Measurements from ENCODE around the gene TSPAN9.

The TSPAN9 gene

GRCh38 chr12:3107071-3107583 lies 29.9 kb downstream of the TSPAN9 start:
- H3K27ac Mint-ChIP-seq: no peak overlapping the region
- ATAC-seq (replicated peaks) (no peak), DNase-seq (no peak)
- H3K4me3 Mint-ChIP-seq: no peak overlapping the region
- H3K27me3 Mint-ChIP-seq: peaks cover 11 to 24% of the 10 kb centered on the region in 2 donors
- no peaks in the 10 kb centered on the region for H3K4me1 Mint-ChIP-seq
- H3K9me3 Mint-ChIP-seq: no peaks in the 10 kb centered on the region
- no peaks in the 10 kb centered on the region for H3K36me3 Mint-ChIP-seq

GRCh38 chr12:3107954-3108353 lies 30.8 kb downstream of the TSPAN9 start:
- peaks cover 16 to 23% of the 10 kb centered on the region in 2 donors for H3K27me3 Mint-ChIP-seq
- no peak for ATAC-seq (replicated peaks)
- no peak for DNase-seq
- H3K4me1 Mint-ChIP-seq: no peaks in the 10 kb centered on the region
- no peak overlapping the region for H3K4me3 Mint-ChIP-seq
- H3K27ac Mint-ChIP-seq: no peak overlapping the region
- H3K9me3 Mint-ChIP-seq: no peaks in the 10 kb centered on the region
- no peaks in the 10 kb centered on the region for H3K36me3 Mint-ChIP-seq

GRCh38 chr12:3110578-3110977 lies 33.4 kb downstream of the TSPAN9 start:
- no peak for ATAC-seq (replicated peaks)
- Mint-ChIP-seq H3K27ac (no peak overlapping the region), H3K9me3 (no peaks in the 10 kb centered on the region), H3K4me1 (no peaks in the 10 kb centered on the region), H3K27me3 (peaks cover 17 to 21% of the 10 kb centered on the region in 2 donors), H3K36me3 (no peaks in the 10 kb centered on the region), H3K4me3 (no peak overlapping the region)
- DNase-seq: no peak

GRCh38 chr12:3113671-3114325 lies 36.6 kb downstream of the TSPAN9 start:
- H3K36me3 Mint-ChIP-seq: no peaks in the 10 kb centered on the region
- no peak for ATAC-seq (replicated peaks)
- H3K9me3 Mint-ChIP-seq: no peaks in the 10 kb centered on the region
- no peak for DNase-seq
- H3K27me3 Mint-ChIP-seq: peaks cover 28 to 41% of the 10 kb centered on the region in 2 donors
- no peak overlapping the region for H3K27ac Mint-ChIP-seq
- no peaks in the 10 kb centered on the region for H3K4me1 Mint-ChIP-seq
- H3K4me3 Mint-ChIP-seq: no peak overlapping the region

DNA sequence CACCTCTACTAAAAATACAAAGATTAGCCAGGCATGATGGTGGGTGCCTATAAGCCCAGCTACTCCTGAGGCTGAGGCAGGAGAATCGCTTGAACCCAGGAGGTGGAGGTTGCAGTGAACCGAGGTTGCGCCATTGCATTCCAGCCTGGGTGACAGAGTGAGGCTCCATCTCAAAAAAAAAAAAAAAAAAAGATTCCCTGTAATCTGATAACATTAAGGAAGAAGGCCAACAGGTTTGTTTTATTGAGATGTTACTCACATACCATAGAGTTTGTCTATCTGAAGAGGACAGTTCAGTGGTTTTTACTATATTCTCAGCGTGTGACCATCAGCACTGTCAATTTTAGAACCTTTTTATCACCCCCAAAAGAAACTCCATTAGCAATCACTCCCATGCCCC lies 37.5 kb downstream of the TSPAN9 start:
- H3K27ac Mint-ChIP-seq: no peak overlapping the region
- peaks cover 35 to 50% of the 10 kb centered on the region in 2 donors for H3K27me3 Mint-ChIP-seq
- H3K4me1 Mint-ChIP-seq: no peaks in the 10 kb centered on the region
- no peaks in the 10 kb centered on the region for H3K9me3 Mint-ChIP-seq
- no peaks in the 10 kb centered on the region for H3K36me3 Mint-ChIP-seq
- no peak for ATAC-seq (replicated peaks)
- no peak overlapping the region for H3K4me3 Mint-ChIP-seq
- no peak for DNase-seq

DNA sequence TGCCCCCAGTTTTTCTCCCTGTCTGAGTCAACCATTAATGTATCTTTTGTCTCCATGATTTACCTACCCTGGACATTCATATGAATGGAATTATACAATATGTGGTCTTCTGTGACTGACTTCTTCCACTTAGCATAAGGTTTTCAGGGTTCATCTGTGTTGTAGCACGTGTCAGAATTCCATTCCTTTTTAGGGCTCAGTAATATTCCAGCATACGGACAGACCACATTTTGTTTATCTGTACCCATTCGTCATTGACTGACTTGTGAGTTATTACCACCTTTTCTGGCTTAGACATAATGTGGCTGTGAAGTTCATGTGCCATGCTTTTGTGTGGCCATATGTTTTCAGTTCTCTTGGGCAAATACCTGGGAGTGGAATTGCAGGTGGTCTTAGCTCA lies 37.9 kb downstream of the TSPAN9 start:
- no peak overlapping the region for H3K27ac Mint-ChIP-seq
- ATAC-seq (replicated peaks) (no peak), DNase-seq (no peak)
- H3K9me3 Mint-ChIP-seq: no peaks in the 10 kb centered on the region
- H3K4me3 Mint-ChIP-seq: no peak overlapping the region
- H3K27me3 Mint-ChIP-seq: peaks cover 39 to 54% of the 10 kb centered on the region in 2 donors
- no peaks in the 10 kb centered on the region for H3K36me3 Mint-ChIP-seq
- no peaks in the 10 kb centered on the region for H3K4me1 Mint-ChIP-seq

GRCh38 chr12:3116106-3116844 lies 39.1 kb downstream of the TSPAN9 start:
- ATAC-seq (replicated peaks) (no peak), DNase-seq (no peak)
- Mint-ChIP-seq H3K9me3 (no peaks in the 10 kb centered on the region), H3K4me3 (no peak overlapping the region), H3K36me3 (no peaks in the 10 kb centered on the region), H3K27me3 (peaks cover 47 to 60% of the 10 kb centered on the region in 2 donors), H3K4me1 (peaks cover 0 to 2% of the 10 kb centered on the region in 2 donors), H3K27ac (no peak overlapping the region)

GRCh38 chr12:3117144-3117581 lies 40.0 kb downstream of the TSPAN9 start:
- no peaks in the 10 kb centered on the region for H3K9me3 Mint-ChIP-seq
- peaks cover 0 to 2% of the 10 kb centered on the region in 2 donors for H3K4me1 Mint-ChIP-seq
- ATAC-seq (replicated peaks) (no peak), DNase-seq (no peak)
- no peaks in the 10 kb centered on the region for H3K36me3 Mint-ChIP-seq
- H3K27me3 Mint-ChIP-seq: peaks cover 47 to 60% of the 10 kb centered on the region in 2 donors
- no peak overlapping the region for H3K4me3 Mint-ChIP-seq
- no peak overlapping the region for H3K27ac Mint-ChIP-seq

DNA sequence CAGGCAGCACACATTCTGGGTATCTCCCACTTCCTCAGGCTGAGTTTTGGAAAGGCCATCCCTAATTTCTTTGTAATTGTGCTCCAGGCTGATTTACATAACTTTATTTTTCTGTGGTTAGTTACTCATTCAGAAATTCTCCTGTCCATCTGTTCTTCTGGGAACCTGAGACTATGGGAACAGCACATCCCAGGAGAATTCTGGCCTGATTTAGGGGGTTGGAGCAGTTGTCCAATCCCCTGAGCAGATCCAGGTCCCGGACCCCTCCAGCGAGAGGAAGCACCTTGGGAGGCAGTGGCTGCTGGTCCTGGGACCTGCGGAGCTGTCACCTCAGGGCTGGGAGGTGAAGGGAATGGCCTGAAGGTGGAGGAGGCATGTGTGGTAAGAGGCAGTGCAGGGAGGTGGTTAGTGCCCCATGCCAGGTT lies 40.4 kb downstream of the TSPAN9 start:
- peaks cover 48 to 60% of the 10 kb centered on the region in 2 donors for H3K27me3 Mint-ChIP-seq
- no peak overlapping the region for H3K4me3 Mint-ChIP-seq
- no peaks in the 10 kb centered on the region for H3K9me3 Mint-ChIP-seq
- H3K27ac Mint-ChIP-seq: no peak overlapping the region
- H3K36me3 Mint-ChIP-seq: no peaks in the 10 kb centered on the region
- H3K4me1 Mint-ChIP-seq: peaks cover 0 to 2% of the 10 kb centered on the region in 2 donors
- no peak for DNase-seq
- ATAC-seq (replicated peaks): no peak

DNA sequence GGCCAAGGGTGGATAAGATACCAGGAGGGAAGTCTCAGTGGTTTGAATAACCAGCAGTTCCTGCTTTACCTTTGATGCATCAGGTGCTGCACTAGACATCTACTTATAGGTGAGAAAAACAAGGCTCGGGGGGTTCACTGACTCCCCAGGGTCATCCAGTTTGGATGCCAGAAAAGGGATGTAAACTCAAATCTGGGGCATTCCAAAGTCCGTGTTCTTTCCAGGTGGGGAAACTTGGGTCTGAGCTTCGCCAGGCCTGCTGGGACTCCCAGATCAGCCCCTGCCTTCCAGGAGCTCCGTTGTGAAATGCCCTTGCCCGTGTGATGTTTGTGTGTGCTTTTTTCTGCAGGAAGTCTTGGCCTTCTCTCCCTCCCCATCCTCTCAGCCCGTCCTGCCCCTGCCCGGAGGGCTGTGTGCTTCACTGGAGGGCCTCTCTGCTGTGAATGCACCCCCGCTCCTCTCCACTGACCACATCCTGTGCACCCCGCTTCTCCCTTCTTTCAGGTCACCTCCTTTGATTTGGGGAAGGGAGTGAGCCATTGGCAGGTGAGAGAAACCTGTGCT lies 42.1 kb downstream of the TSPAN9 start:
- no peak for DNase-seq
- Mint-ChIP-seq H3K27ac (no peak overlapping the region), H3K36me3 (no peaks in the 10 kb centered on the region), H3K4me3 (no peak overlapping the region), H3K9me3 (no peaks in the 10 kb centered on the region), H3K27me3 (peaks cover 56 to 58% of the 10 kb centered on the region in 2 donors), H3K4me1 (peaks cover 0 to 2% of the 10 kb centered on the region in 2 donors)
- ATAC-seq (replicated peaks): no peak

DNA sequence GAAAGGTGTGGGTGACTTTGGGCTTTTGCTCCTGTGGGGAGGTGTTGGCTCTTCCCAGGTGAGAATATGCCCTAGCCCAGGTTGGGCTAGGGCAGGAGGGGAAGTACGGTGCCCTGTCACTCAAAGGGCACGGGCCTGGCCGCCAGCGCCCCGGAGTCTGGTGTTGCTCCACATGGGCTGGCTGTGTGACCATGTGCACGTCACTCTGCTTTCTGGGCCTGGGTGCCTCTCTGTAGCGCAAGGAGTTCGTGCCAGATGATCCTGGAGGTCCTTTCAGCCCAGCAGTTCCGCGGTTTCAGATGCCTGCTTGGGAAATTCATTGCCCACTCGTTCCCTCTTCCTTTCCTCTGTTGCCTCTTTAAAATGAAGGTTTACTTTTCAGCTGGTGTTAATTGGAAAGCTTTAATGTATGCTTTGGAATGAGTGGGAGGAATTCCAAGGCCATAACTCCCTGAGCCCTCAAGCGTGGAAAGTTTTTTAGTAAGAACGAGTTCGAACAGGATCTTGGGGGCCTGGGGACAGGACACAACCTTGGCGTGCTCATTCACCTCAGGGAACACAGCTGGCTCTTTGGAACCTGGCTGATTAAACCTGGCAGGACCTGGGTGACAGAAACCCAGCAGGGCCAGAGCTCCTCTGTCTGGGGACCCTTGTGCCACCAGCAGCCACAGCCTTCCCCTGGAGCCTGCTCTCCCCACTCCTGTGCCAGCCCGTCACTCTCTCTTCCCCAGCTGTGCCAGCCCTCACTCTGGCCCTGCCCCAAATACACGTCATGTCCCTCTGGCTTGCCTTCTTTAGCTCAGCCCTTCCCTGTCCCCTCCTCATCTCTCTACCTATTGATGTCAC lies 42.8 kb downstream of the TSPAN9 start:
- peaks cover 53 to 56% of the 10 kb centered on the region in 2 donors for H3K27me3 Mint-ChIP-seq

DNA sequence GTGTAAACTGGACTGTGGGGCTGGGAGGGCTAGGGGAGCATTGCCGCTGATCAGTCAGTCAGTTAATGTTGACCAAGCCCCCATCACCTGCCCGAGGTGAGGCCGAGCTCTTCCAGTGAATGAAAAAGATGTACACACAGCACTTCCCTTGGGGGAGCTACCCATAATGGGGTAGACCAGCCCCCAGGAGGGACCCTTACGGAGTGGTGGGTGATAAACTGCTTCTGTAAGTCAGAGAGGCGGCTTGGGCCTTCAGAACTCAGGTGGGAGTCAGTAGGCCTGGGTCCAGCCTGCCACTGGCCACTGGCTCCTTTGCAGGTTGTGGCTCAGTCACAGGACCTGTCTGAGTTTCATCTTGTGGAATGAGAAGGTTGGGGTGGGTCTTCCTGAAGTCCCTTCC lies 43.5 kb downstream of the TSPAN9 start:
- peaks cover 51 to 57% of the 10 kb centered on the region in 2 donors for H3K27me3 Mint-ChIP-seq
- H3K27ac Mint-ChIP-seq: no peak overlapping the region
- H3K4me1 Mint-ChIP-seq: peaks cover 0 to 2% of the 10 kb centered on the region in 2 donors

More for the DNA sequence above, 42.8 kb downstream of the TSPAN9 start:
- no peak overlapping the region for H3K4me3 Mint-ChIP-seq
- no peaks in the 10 kb centered on the region for H3K9me3 Mint-ChIP-seq
- peaks cover 0 to 2% of the 10 kb centered on the region in 2 donors for H3K4me1 Mint-ChIP-seq
- no peak for DNase-seq
- ATAC-seq (replicated peaks): peak in 1 of 2 donors; percentile 20
- no peak overlapping the region for H3K27ac Mint-ChIP-seq
- H3K36me3 Mint-ChIP-seq: no peaks in the 10 kb centered on the region

DNA sequence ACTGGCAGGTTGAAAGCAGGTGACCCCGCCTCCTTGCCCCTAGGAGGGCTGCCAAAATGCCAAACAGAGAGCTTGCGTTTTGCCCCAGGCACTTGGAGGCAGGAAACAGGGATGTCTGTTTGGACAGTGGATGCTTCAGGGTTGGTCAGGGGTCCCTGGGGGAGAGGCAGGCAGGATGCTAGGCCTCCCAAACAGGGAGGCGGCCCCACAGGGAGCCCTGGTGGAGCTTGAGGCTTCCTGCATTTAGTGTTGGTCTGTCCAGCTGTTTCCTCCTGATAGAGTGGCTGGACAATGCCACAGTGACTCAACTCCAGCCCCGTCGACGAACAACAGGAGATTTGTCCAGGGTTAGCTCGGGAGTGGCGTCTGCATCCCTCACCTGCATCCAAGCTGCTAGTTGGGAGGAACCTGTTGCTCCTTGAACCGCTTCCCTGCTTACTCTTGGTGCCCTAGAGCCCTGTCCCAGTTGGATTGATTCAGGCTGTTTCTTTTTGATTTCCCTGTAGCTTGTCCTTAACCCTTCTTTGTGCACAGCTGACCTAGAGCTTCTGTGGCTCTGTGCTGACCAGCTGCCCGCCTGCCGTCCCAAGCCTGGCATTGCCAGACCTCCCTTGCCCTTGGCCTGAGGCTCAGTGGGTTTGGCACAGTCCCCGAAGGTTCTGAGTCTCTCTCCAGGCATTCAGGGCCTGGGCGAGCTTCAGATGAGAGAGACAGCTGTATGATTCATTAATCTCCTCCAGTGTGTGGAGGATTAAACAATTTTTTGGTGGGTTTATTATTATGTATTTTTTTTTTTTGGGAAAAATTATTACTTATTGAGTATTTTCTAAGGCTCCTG lies 45.9 kb downstream of the TSPAN9 start:
- Mint-ChIP-seq H3K27me3 (peaks cover 43 to 49% of the 10 kb centered on the region in 2 donors), H3K4me1 (peaks cover 0 to 2% of the 10 kb centered on the region in 2 donors), H3K36me3 (no peaks in the 10 kb centered on the region), H3K9me3 (no peaks in the 10 kb centered on the region), H3K27ac (no peak overlapping the region), H3K4me3 (no peak overlapping the region)
- ATAC-seq (replicated peaks): no peak
- no peak for DNase-seq

More for the DNA sequence above, 43.5 kb downstream of the TSPAN9 start:
- Mint-ChIP-seq H3K36me3 (no peaks in the 10 kb centered on the region), H3K9me3 (no peaks in the 10 kb centered on the region), H3K4me3 (no peak overlapping the region)
- ATAC-seq (replicated peaks) (no peak), DNase-seq (no peak)
